ENCODE results near the gene AGAP3.

The AGAP3 gene

DNA sequence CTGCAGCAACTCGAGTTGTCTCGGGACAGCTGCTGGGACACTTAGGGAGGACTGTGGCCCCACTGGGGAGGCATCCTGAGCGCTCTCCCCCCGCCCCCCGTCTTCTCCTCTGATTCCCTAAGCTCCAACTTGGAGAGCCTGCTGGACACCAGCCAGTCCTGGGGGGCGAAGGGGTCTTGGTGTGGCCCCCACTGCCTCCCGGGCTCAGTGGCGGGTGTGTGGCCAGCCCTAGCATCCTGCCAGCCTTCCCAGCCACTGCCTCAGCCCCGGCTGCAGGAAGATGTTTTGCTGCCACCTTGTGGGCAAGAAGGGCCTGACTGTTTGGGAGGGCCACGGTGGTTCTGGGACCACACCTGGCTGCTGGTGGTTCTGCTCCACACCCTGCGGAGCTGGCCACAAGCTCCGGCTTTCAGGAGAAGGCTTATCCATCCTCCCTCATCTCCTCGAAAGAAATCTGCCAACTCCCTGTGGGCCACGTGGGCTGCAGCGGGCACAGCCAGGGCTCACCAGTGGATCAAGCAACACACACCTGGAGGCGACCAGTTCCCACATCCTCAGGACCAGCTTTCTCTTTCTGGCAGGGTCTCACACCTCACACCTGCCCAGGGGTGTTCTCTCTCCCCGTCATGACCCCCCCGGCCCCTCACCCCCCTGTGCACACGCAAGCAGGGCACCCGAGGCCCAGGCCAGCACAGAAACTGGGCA is 24.8 kb downstream of the AGAP3 start:
- DNase-seq: no peak

DNA sequence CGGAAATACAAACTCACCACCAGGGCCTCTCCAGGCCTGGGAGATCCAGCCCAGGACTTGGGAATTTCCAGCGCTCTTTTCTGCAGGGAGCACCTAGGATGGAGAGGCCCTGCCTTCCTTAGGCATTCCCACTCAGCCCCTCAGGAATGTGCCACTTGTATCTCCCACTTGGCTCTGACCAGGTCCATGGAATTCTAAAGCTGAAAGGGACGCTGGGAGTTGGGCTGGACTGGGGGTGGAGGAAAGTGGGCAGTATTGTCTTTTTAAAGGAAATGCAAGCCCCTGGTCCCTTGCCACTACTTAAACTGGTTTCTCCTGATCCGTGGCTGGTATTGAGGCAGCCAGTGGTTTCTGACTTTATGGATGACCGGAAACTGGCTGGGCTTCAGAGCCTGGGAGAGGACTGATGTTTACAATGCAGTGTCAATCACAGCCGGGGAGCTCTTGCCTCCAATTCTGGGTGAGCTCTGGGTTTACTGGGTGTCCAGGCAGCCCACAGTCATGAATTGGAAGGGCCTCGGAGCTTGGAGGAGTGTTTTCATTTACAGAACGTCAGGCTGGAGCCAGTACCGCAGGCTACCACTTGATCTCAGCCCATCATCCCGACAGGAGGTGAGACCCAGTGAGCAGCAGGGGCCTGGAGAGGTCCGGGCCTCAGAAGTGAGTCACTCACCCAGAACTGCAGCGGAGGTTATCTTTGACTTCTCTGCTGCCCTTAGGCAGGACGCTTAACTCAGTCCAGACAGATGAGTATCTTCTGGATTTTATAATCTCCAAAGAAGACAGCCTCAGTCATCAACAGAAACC is 27.3 kb downstream of the AGAP3 start:
- no peak for DNase-seq

DNA sequence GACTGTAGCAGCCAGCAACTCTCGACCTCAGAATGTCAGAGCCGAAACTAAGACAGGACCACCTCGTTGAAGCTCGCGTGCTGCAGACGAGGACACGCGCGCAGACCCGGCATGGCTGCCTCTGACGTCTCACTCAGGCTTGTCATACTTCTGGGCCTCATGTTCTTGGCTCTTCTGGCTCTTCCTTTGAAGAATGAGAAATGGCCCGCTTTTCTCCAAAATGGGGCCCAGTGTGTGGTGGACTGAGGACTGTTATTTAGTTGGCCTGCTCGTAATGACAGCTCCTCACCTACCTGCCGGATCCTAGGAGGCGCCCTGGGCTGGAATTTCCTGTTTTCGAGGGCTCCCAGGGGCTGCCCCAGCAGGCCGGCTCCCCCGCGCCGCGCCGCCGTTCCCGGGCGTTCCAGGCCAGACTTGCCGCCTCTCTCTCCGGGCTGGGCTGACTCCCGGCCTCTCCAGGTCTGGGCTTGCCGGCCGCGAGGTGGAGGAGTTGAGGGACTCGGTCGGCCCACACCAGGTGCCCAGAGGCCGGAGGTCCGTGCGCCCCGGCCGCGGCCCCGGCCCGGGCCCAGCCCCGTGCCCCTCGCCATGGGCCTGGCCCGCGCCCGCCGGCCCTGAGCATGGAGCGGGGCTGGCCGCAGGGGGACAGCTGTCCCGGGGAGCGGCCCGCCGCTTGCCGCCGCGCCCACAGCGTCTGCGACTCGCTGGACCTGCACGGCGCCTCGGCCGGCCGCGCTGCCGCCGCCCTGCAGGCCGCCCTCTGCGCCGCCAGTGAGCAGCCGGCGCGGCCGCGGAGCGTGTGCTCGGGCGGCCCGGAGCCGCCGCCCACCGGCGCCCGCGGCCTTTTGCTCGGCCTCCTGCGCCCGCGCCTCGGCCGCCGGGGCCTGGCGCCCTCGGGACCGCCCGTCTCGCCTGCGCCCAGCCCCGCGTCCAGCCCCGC is 28.1 kb downstream of the AGAP3 start:
- DNase-seq: no peak

DNA sequence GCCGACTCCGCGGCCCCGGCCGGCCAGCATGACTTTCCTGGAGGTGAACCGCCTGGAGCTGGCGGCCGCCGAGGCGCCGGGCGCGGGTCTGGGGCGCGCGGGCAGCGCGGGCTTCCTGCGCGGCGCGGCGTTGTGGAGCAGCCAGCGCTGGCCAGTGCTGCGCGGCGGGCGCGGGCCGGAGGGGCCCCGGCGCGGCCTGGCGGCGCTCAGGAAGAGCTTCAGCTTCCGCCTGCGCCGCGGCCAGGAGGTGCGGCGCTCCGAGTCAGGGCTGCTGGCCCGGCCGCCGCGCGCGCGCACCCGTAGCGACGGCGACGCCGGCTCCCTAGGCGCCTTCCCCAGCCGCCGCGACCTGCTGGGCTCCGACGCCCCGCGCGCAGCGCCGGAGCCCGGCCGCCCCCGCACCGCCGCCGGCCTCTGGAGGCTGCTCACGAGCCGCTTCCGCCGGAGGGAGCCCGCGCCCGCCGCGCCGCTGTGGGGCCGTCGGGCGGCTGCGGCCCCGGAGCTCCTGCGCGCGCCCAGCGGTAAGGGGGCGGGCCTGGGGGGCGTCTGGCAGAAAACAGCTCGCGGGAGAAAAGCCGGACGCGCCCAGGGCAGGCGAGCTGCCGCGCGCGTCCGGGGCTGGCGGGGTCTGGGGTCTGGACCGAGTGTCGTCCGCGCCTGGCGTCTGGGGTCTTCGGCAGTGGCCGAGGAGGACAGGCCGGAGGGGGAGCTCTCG is 29.0 kb downstream of the AGAP3 start:
- no peak for DNase-seq

DNA sequence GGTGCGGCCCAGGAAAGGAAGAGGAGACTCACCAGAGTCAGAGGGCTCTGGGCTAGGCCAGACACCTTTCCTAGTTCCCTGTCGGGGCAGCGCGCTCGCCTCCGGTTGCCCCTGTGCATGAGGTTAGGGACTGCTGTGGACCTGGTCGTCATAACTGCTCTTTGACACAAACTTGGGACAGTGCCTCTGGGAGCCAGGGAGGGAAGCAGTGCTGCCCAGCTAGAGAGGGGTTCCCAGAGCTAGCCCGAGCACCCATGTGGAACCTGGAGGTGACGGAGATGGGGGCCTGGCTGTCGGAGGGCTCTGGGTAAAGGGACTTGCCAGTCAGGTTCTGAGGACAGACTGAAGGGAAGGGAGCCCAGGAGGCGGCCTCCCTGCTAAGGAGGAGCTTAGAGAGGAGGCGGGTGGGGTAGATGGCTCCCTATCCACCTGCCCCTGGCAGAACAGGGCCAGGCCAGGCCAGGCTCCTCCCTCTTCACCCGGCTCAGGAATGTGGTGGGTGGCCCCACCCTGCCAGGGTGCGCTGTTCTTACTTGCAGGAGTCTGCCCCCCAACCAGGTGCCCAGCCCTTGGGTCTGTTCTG is 29.7 kb downstream of the AGAP3 start:
- DNase-seq: no peak

DNA sequence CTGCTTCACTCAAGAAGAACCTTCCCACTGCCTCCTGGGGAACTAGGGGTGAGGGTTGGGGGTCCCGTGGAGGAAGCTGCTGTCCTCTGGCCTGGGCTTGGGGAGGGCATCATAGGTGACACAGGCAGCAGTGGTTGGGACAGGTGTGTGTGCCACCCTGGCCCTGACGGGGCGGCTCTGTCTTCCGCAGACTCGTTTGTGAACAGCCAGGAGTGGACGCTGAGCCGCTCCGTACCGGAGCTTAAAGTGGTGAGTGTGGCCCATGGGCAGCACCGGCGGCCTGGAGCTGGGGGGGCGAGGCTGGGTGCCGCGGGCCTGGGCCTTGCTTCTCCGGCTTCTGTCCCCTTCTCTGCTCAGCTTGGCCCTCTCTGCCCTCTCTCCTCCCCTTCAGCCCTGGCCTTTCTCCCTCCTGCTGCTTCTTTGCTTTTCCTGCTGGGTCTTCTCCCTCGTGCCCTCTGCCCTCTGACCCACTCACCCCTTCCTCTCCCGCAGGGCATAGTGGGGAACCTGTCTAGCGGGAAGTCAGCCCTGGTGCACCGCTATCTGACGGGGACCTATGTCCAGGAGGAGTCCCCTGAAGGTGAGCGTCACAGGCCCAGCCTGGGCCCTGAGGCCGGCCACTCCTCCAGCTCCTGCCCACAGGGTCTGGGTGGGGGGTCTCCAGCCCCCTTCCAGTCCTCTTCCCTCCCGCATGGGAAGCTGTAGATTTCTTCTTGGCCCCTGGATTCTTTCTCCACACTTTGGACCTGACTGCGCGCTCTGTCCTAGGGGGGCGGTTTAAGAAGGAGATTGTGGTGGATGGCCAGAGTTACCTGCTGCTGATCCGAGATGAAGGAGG is 30.5 kb downstream of the AGAP3 start:
- no peak for DNase-seq

DNA sequence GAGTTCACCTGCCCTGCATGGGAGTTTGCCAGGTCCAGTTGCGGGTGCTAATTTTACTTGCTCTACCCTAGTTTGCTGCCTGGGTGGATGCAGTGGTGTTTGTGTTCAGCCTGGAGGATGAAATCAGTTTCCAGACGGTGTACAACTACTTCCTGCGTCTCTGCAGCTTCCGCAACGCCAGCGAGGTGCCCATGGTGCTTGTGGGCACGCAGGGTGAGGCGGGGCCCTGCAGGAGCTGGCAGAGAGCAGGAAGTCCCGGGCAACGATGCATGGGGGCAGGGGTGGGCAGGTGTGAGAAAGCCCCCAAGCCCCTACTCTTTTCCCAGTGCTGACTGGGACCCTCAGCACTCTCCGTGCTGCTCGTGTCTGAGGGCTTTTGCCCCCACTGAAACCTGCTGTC is 31.3 kb downstream of the AGAP3 start:
- DNase-seq: no peak

DNA sequence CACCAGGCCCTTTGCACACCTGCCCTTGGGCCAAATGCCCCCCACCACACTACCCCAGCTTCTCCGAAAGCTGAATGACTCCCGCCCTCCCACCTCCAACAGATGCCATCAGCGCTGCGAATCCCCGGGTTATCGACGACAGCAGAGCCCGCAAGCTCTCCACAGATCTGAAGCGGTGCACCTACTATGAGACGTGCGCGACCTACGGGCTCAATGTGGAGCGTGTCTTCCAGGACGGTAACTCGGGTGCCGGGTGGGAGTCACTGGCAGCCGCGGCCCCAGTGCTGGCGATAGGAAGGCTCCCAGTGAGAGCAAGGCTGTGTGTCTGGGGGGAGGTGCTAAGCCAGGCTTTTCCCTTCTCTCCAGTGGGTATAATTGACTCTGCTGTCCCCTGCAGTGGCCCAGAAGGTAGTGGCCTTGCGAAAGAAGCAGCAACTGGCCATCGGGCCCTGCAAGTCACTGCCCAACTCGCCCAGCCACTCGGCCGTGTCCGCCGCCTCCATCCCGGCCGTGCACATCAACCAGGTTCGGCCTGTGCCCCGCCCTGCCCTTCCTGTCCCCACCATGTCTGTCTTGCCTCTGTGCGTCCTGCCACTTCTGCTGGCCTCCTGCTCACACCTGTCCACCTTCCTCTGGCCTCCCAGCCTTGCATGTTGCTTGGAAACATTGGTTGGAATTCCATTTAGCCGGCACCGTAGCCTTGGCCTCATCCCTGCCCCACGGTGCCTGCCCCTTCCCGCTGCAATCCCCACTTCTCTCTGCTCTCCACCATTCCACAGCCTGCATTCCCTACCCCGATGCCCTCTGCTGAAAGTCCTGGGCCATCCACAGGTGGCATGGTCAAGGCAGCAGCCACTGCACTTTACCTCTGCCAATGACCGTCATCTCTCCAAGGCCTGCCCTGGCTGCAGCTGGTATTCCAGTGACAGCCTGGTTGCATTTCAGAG is 32.1 kb downstream of the AGAP3 start:
- no peak for DNase-seq

DNA sequence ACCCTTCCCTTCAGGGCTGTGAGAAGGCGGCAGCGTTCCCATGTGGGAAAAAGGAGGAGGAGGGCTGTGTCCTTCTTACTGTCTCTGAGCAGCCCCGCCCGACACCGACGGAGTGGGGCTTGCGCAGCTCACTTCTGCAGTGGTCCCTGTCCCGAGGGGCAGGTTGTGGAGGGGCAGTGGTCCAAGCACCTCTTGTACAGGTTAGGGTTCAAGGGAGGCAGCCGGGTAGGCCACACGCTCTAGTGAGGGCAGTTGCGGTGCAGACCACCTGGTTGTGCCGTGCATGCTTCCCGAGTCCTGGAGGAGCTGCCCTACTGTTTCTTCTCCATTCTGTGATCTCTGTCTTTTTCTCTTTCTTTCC is 32.8 kb downstream of the AGAP3 start:
- no peak for DNase-seq

DNA sequence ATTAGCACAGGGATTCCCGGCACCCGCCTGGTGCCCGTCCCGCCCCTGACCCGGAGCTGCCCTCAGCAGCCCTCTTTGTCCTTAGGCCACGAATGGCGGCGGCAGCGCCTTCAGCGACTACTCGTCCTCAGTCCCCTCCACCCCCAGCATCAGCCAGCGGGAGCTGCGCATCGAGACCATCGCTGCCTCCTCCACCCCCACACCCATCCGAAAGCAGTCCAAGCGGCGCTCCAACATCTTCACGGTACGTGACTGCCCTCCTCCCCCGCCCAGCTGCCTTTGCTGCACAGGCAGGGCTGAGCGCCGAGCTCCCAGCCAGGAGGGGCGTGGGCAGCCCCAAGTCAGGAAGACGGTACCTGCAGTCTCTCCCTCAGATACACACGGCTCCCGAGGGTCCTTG is 33.6 kb downstream of the AGAP3 start:
- no peak for DNase-seq

DNA sequence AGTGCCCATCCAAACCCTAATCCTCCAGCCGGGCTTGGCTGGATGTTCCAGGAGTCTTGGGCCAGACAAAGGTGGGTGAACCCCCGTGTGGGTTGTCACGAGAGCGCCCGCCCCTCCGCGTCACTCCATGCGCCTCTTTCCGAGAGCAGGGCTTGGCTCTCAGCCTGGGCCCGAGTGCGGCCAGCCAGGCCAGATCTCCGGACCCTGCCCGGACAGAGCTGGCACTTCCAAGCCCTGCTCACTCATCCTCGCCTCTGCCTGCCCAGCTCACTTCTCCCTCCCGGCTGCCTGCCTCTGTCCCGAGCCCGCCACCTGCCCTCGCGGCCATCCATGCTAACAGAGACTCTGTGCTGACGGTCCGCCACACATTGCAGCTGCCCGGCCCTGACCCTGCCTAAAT is 34.6 kb downstream of the AGAP3 start:
- DNase-seq: no peak

DNA sequence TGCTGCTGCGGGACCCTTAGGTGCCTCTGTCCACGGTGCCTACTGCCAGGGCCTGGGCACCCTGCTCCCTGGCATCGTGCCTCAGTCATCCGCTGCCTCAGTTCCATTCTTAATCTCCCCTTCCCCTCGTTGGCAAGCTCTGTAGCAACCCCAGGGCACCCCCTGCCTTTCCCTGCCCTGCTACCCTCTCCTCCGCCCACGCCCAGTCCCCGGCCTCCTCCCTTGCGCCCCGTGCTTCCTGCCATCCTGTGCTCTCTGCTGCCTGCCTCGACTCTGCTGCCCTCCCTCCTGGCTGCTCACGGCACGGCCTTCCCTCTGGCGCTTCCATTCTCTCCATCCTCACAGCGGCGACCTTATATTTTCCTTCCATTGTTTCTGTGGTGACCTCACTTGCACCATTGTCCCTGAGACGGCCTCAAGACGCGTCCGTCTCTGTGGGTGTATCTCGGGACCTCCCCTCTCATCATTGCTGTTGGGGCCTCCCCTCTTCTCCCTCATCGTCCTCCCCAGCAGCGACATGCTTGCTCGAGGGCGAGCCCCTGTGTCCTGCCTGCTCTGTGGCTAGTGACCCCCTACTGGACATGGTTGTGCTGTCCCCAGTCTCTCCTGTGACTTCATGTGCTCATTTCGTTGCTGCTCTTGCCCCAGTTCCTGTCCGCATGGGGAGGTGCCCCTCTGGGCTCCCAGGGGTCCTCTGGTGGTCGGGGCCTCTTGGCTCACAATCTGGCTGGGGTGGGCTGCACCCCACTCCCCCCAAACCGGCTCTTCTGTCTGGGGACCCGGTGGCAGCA is 35.3 kb downstream of the AGAP3 start:
- DNase-seq: no peak

DNA sequence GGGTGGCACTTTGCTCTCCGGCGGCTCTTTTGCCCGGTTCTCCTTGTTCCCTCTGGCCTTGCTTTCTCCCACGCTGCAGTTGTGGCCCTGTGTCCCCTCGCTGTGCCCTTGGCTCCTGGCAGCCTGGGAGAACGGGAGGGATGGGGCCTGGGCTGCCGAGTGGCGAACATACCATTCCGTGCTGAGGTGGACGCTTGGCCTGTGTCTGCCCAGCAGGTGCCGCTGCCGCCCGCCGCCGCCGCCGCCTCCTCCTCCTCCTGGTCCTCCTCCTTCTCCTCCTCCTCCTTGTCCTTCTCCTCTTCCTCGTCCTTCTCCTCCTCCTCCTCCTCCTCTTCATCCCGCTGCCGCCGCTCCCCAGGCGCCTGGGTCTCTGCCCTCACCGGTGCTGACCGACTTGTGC is 36.0 kb downstream of the AGAP3 start:
- DNase-seq: no peak

DNA sequence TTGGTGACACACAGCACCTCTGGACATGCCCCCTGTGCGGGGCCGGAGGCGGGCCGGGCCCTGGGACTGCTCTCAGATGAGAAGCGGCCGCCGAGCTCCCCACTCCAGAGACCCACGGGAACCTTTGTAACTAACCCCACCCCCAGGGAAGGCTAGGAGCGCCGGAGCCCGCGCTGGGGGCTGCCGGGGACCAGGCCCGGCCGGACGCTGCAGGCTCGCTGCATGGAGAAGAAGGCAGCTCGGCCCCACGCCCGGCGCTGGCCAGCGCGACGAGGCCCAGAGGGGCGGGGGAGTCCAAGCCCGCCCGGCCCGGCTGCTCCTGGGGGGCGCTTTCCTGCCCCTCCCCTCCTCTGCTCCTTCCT is 36.5 kb downstream of the AGAP3 start:
- DNase-seq: no peak

DNA sequence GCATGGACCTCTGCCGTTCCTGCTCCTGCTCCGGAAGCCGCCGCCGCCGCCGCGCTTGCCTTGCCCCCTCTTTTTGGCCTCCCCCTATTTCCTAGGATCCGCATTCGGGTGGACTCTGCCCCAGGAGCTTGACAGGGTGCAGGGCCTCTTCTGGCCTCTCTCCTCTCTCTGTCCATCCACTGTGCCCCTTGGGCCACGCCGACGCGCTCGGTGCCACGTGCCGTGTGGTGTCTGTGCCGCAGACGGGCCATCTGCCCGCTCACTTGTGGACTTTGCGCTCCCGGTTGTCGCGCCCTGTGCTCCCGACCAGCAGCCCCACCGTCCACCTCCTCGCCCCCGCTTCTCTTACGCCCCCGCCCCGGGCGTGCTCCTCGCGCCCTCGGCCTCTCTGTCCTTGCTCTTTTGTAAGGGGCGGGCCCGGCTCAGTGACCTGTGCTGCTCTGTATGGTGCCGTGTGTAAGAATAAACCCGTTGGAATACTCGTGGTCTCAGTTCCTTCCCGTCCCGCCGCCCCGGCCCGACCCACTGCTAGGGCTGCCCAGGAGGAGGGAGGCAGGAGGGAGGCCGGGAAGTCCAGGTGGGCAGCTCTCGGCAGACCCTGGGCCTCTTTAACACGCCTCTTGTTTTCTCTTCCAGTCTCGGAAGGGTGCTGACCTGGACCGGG is 37.0 kb downstream of the AGAP3 start:
- no peak for DNase-seq

DNA sequence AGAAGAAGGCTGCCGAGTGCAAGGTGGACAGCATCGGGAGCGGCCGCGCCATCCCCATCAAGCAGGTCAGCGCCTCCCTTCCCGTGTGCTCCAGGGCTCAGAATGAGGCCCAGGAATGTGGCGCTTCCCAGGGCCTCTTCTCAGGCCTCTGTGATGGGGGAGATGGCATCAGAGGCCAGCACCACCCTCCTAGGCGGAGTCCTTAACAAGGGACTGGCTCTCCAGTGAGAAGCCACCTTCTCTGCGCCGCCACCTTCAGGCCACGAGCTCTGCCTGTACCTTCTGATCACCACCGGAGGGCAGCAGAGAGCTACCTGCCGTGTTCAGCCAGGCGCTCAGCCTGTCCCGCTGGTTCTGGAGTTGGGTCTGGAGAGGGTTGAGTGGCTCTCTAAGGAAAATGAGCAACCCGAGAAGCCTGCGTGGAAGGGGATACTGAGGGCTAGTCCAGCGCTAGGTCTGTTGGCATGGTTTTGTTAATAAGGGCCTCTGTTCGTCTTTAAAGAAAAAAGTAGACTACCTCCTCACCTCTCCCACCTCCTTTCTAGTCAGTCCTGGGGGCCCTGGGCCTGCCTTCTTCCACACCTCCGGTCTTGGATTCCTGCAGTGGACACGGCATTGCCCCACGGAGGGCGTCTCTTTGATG is 37.7 kb downstream of the AGAP3 start:
- DNase-seq: no peak

DNA sequence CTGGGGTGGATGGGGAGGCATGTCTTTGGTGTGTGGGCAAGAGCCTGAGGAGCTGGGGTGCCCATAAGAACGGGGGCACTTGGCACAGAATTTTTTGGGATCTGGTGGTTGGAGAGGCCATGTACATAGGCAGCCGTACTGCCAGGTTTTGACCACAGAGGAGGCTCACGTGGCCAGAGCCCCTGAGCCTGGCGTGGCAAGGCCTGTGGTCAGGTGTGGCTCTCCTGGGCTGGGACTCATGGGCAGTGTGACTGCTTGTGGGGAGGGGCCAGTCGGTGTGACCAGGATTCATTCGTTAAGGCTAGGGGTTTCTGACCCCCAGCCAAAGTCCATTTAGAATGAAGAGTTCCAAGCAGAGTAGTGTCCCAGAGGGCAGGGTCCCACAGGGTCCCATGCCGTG is 38.2 kb downstream of the AGAP3 start:
- DNase-seq: no peak

DNA sequence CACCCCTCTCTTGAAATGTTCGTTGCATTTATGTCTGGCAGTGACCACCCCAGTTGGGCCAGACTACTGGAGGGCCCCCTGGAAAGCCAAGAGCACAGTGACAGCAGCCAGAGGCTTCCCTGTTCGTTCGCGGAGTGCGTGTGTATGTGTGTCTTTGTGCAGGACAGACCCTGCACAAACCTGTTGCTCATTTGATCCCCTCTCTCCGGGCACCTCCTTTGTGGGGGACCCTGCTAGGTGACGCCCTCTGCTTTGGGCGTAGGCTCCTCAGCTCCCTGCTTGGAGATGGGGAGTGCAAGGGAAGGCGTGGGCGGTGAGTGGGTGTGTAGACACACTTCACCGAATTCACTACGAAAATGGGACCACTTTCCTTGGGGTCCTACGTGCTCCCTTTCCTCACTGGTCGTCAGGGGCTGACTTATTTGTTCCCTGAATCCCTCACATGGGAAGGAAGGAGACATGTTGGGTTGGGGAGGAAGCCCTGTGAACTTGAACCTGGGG is 38.7 kb downstream of the AGAP3 start:
- no peak for DNase-seq

Data from cortex of kidney (tissue), 1 donor.